ENCODE measurements around the gene L2HGDH. TPM values are rescaled to one million over a fixed set of nuclear protein-coding genes. Genes with fewer than 3 reads are reported as not detected.

Gene L2HGDH
- total and polyA plus RNA-seq, 9 of the 15 experiments (the other 6 are each of a cell fraction or from before 2014, with no cell fraction given) = 1.7 to 16.1 (median 10.5) TPM

GRCh38 chr14:50242096-50242495, 69.9 kb downstream of the L2HGDH start (continued):
- TF ChIP-seq THAP7 (CRISPR knock-in tag; IDR thresholded peaks at IDR 0.05) = no peak
- TF ChIP-seq HEY1 (CRISPR knock-in tag; IDR thresholded peaks at IDR 0.05; ENCODE audit: borderline replicate concordance) = no peak
- no peak for TF ChIP-seq GMEB1 (CRISPR knock-in tag; IDR thresholded peaks at IDR 0.05)
- TF ChIP-seq TARDBP (IDR thresholded peaks at IDR 0.05) = no peak
- TF ChIP-seq KLF10 (CRISPR knock-in tag; IDR thresholded peaks at IDR 0.05) = no peak
- no peak for TF ChIP-seq THRAP3 (IDR thresholded peaks at IDR 0.05; ENCODE audit: borderline replicate concordance)
- no peak for TF ChIP-seq ELK3 (CRISPR knock-in tag; IDR thresholded peaks at IDR 0.05)
- TF ChIP-seq ZNF830 (CRISPR knock-in tag; IDR thresholded peaks at IDR 0.05) = no peak
- no peak for TF ChIP-seq SRSF7 (optimal IDR thresholded peaks at IDR 0.05; ENCODE audit: low read depth, low read length)
